ENCODE data around the gene ZNF511.

Gene ZNF511

DNA sequence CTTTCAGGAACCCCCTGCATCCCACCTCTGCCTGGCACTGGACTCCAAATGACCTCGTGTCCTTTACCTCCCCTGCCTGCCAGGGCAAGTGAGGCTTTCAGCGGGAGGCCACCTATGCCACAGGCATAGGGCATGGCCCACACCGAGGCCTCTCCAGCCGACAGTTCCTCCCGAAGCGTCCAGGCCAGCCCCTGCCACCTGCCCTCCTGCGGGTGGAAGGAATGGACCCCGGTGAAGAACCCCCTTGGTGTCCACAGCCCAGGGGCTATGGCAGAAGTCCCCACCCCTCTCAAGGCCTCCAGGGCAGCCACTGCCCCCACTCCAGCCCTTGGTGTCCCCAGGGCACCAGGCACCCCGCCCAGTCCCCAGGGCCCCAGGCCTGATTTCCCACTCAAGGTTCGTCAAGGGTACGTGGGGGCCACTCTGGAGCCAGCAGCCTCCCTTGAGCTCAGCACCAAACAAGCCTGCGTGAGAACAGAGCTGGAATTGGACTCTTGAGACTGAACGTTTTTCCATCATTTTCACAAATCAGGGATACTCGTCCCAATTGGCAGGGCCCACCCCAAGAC lies 46.0 kb downstream of the ZNF511 start:
- no peak overlapping the region for H3K4me3 ChIP-seq (ENCODE audit: low read depth, low read length)
- no peak for TF ChIP-seq CTCF (IDR thresholded peaks at IDR 0.05; ENCODE audit: low read depth, low read length, missing control alignments)
- no peak for DNase-seq (ENCODE audit: low read depth)

GRCh38 chr10:133355266-133355665 lies 46.6 kb downstream of the ZNF511 start:
- no peak for DNase-seq (ENCODE audit: low read depth)
- no peak for TF ChIP-seq CTCF (IDR thresholded peaks at IDR 0.05; ENCODE audit: low read depth, low read length, missing control alignments)
- no peak overlapping the region for H3K4me3 ChIP-seq (ENCODE audit: low read depth, low read length)

DNA sequence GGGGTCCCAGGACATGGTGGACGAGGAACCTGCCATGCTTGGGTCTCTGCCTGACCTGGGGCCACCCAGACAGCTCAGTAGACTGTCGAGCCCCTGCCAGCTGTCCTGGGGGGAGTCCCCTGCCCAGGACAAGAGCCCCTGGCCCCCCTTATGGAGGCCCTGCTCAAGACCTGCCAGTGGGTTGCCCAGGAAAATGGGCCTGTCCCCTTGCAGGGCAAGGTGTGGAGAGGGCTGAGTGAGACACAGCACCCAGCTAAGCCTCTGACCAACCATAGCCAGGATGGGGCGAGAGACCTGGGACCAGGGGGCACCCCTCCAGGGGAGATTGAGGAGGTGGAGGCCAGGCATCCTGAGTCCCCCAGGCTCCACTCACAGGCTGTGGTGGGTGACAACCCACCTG lies 47.3 kb downstream of the ZNF511 start:
- no peak for TF ChIP-seq CTCF (IDR thresholded peaks at IDR 0.05; ENCODE audit: low read depth, low read length, missing control alignments)
- no peak overlapping the region for H3K4me3 ChIP-seq (ENCODE audit: low read depth, low read length)
- no peak for DNase-seq (ENCODE audit: low read depth)

GRCh38 chr10:133356549-133357284 lies 48.0 kb downstream of the ZNF511 start:
- no peak for DNase-seq (ENCODE audit: low read depth)
- peak overlapping the region; percentile 75 for H3K4me3 ChIP-seq (ENCODE audit: low read depth, low read length)
- no peak for TF ChIP-seq CTCF (IDR thresholded peaks at IDR 0.05; ENCODE audit: low read depth, low read length, missing control alignments)

DNA sequence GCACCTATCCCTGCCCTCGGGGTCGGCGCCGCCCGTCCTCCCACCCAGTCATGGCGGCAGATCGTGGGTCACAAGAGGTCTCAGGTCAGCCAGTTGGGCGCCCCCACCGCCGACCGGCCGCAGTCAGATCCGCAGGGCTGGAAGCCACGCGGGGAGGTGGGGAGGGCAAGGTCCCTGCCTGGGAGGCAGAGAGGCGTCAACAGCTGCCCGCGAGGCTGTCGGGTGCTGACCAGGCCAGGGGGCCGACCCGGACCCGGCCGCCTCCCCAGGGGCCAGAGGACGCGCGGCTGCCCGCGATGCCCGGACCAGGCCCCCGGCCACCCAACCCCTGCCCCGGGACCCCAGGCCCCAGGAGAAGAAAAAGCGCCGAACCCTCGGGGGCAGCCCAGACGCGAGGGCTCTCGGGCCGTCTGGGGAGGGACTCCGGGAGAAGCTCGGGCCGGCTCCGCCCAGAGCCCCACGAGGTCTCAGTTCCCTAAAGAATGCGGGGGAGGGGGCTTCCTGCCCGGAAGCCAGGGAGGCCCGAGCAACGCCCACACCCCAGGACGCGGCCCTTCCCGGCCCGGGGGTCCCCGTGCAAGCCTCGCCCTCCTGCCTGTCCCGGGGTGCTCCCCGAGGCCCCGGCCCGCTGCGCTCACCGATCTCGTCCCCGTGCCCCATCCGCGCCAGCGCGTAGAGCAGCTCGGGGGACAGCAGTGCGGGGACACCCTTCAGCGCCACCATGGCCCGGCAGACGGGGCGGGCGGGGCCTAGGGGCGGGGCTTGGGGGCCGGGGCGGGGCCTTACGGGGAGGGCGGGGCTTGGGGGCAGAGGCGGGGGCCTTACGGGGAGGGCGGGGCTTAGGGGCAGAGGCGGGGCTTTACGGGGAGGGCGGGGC lies 48.8 kb downstream of the ZNF511 start, which contains the start of gene FUOM:
FUOM (minus strand) TSS at position 735 of the 877 bp plus-strand sequence; CDS start at position 723, 12 bp downstream.
- TF ChIP-seq CTCF (IDR thresholded peaks at IDR 0.05; ENCODE audit: low read depth, low read length, missing control alignments): no peak
- no peak for DNase-seq (ENCODE audit: low read depth)
- peak within 1 kb of the TSS; percentile 75 for H3K4me3 ChIP-seq (ENCODE audit: low read depth, low read length)

DNA sequence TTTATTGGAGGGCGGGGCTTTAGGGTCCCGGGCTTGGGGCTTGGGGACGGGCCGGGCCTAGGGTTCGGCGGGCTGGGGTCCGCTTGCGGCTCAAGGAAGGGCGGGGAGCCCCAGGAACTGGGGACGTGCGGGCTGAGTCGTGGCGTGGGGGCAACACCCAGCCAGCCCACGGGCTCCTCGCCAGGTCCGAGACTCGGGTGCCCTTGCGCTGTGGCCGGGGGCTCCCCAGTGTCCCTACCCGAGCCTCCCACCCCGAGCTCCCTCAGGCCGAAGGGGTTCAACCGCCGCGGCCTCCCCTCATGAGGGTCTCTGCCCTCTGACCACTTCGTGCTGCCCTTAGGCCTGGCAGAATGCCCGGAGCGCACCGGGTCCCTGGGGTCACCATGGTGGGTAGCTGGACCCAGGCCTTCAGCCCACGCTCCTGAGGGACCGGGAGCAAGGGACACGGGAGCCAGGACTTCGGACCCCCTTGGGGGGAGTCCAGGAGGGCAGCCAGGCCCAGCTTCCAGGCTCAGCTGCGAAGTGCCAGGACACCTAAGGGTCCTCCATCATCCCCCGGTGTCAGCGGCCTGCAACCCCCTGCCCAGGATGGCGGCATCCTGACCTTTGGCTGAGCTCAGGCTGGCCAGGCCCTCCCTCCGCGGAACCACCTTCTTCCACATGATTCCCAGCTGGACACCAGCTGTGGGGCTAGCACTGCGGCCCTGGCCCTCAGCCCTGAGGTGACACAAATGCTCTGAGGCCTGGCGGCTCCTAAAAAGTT lies 49.6 kb downstream of the ZNF511 start:
- DNase-seq (ENCODE audit: low read depth): no peak
- no peak for TF ChIP-seq CTCF (IDR thresholded peaks at IDR 0.05; ENCODE audit: low read depth, low read length, missing control alignments)
- no peak overlapping the region for H3K4me3 ChIP-seq (ENCODE audit: low read depth, low read length)
